Activated CD8-positive, alpha-beta memory T cell treated with anti-CD3 and anti-CD28 coated beads, Interleukin-2, amount 50 U/mL, for 24 hours (primary cell): ENCODE results near the gene SBF2.
"Not testable (repeated sequence)": the region's sequence is repeated elsewhere in the genome, so short reads cannot be mapped to it uniquely, and the experiment has no call there.

Experiments
- DNase-seq: peaks from one replicate; pipeline ENCODE4 v3.0.0-alpha.2; 2020; ENCODE audit errors: extremely low read depth

SBF2 gene

GRCh38 chr11:10067629-10068300 lies 226.3 kb downstream of the SBF2 start:
- no peak for DNase-seq

DNA sequence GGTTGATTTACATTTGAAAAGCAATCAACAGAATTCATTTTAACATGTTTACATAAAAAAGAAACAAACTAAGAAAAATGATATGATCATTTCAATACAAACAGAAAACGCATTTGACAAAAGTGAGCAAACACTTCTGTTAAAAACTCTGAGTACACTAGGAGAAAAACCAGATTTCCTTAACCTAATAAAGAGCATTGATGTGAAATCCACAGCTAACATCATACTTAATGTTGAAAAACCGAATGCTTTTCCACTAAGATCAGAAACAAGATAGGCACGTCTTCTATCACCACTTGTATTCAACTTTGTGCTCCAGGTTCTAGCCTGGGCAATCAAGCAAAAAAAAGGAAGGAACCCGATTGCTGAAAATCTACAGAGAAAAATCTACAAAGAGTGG lies 227.6 kb downstream of the SBF2 start:
- DNase-seq: no peak

- DNase-seq: no peak
Measured at GRCh38 chr11:10064828-10065227, 229.2 kb downstream of the SBF2 start.

DNA sequence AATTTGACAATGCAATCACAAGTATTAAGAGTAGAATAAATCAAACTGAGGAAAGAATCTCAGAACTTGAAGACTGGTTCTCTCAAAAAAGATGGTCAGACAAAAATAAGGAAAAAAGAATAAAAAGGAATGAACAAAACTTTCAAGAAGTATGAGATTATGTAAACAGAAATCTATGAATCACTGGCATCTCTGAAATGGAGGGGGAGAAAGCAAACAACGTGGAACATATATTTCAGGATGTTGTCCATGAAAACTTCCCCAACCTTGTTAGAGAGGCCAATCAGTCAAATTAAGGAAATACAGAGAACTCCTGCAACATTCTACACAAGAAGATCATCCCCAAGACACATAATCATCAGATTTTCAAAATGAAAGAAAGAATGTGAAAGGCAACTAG lies 235.7 kb downstream of the SBF2 start:
- DNase-seq: no peak

DNA sequence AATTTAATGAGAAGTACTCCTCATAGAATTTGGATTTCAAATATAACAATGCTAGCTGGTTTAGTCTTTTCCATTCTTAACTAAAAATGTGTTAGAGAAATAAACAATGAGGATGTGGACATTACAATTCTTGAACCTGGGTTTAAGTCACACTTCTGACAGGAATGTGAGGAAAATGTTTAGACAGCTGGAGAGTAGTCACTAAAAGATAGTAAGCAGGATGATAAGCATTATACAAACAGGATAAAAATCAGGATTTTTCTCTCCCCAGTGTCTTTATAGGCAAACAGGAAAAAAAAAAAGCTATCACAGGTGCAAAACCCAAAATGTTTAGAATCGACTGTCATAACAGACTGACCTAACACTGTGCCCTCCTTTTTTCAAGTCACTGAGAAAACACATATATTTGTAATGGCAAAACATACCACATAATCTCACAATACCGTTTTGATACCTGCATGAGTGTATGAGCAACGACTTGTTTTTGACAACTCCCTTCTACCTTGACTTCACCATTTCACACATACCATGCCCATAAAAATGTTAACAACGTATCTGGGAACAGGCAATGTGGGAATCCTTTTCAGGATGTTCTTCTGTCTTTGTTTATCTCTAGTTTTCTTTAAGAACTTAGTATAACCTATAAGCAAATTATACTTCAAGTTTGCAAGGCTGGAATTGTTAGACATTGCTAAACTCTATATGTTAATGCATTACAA lies 242.0 kb downstream of the SBF2 start:
- DNase-seq: no peak

DNA sequence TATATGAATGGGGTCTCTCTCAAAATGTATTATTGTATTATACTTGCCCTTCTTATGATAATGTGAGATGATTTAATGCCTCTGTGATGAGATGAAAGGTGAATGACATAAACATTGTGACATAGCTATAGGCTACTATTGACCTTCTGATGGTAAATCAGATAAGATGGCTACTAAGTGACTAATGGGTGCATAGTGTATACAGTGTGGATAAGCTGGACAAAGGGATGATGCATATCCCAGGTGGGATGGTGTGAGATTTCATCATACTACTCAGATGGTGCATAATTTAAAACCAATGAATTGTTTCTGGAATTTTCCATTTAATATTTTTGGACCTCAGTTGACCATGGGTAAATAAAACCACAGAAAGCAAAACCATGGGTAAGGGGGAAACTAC lies 243.5 kb downstream of the SBF2 start:
- no peak for DNase-seq

- DNase-seq: no peak
Measured at GRCh38 chr11:10049756-10050155, 244.3 kb downstream of the SBF2 start.

- DNase-seq: no peak
Measured at GRCh38 chr11:10048350-10048749, 245.7 kb downstream of the SBF2 start.

GRCh38 chr11:10044618-10045017 lies 249.4 kb downstream of the SBF2 start:
- no peak for DNase-seq

- DNase-seq: no peak
Measured at GRCh38 chr11:10042699-10043098, 251.3 kb downstream of the SBF2 start.

GRCh38 chr11:10041748-10042446 lies 252.1 kb downstream of the SBF2 start:
- DNase-seq: no peak

GRCh38 chr11:10041332-10041731 lies 252.7 kb downstream of the SBF2 start:
- DNase-seq: no peak

GRCh38 chr11:10038521-10039302 lies 255.3 kb downstream of the SBF2 start:
- no peak for DNase-seq

DNA sequence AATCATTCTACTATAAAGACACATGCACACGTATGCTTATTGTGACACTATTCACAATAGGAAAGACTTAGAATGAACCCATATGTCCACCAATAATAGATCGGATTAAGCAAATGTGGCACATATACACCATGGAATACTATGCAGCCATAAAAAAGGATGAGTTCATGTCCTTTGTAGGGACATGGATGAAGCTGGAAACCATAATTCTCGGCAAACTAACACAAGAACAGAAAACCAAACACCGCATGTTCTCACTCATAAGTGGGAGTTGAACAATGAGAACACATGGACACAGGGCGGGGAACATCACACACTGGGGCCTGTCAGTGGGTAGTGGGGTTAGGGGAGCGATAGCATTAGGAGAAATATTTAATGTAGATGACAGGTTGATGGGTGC lies 258.1 kb downstream of the SBF2 start:
- not testable (repeated sequence) for DNase-seq

DNA sequence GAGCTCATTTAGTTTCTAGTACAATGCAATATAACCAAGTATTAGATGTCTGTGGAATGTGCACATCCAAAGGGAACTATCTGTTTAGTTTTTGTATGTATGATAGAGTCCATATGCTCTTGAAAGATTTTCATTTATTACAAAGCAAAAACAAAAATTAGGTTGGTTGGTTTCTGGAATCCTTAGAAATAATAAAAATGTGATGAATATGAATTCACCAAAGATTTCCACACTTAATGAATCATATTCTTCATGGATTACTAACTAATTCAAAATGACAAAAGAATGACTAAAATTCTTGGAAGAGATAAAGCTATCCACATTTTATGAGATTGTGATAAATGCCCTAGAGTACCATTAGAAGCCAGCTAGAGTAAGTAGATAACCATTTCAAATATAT lies 261.1 kb downstream of the SBF2 start:
- no peak for DNase-seq

DNA sequence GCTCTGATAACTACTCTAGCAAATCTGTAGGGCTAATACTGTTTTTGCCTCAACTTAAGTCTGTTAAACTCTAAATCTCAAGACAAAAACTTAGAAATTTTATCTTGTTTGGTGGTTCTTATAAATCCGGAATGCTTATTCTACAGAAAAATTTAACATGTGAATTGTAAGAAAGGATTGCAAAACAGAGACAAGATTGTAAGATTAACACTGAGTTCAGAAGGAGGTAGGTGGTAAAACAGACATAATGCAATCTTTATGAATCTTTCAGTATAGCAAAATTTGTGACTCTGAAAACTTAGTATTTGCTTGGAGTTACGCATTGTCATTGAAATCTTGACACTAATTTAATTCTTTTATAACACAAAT lies 263.9 kb downstream of the SBF2 start:
- DNase-seq: no peak

DNA sequence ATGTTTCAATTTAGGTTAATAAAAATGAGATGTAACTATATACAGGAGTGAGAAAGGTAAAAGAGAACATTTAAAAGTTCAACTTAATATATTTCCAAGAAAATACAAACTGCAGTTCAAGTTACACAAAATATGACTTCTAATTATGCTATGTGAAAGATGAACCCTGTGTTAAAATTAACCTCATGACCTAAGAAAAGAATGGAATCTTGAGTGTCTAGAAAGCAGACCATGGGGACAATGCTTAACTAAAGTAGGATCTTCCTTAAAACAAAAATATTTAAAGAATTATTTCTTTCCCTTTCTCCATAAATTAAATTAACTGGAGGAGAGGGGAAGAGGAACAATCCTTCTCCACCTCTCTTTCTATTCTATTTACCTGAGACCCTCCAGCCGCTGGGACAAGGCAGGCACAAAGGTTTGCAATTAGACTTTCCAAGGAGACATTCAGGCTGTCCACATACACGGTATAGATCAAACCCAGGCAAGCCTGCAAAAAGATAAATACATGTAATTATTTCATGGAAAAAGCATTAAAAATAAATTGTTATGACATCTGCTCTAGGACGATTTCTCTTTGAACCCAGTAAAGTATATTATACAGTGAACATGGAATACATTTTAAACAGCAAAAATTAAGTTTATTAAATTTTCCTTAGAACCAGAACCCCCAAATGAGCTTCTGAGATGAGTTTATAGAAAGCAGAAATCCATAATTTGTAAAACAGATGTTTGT lies 264.5 kb downstream of the SBF2 start:
- DNase-seq: no peak

- no peak for DNase-seq
Measured at GRCh38 chr11:10026514-10026913, 267.5 kb downstream of the SBF2 start.

DNA sequence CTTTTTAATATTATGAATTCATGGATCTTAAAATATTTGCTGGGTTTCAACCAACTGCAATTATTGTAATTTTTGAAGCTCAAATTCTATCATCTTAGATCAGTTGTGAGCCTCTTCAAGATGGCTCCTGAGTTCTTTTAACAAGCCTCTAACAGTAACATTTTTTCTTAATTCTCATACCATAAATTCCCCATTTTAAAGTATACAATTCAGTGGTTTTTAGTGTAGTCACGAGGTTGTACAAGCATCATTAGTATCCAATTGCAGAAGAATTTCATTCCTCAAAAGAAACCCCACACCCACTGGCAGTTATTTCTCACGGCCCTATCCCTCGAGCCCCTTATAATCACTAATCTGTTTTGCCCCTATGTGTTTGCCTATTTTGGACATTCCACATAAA lies 270.8 kb downstream of the SBF2 start:
- no peak for DNase-seq

- DNase-seq: no peak
Measured at GRCh38 chr11:10022764-10023163, 271.3 kb downstream of the SBF2 start.

DNA sequence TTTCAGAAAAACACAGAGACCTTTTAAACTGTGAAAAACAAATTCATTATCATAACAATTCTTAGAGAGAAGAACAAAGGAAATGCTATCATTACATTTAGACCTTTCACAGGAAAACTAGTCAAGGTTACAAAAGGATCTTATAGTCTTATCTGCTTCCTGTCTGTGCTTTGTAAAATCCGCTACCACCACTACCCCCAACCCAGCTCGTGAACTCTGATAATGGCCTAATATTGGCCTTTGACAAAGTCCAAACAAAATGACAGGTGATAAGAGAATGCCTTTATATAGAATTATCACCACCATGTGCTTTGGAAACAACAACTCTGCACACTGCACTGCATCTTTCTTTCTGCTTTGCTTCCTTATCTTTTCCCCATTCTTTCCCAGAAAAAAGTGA lies 272.5 kb downstream of the SBF2 start:
- no peak for DNase-seq
